NCI-H2029 treated with DMSO at 0.1 percent for 48 hours (cell line): ENCODE results near the gene PATL1.
"Not testable (repeated sequence)": the region's sequence is repeated elsewhere in the genome, so short reads cannot be mapped to it uniquely, and the experiment has no call there.

Source experiments
- DNase-seq: peaks from one replicate; lab custom pipeline; 2025; lab: John Stamatoyannopoulos, UW

The PATL1 gene, protein sequence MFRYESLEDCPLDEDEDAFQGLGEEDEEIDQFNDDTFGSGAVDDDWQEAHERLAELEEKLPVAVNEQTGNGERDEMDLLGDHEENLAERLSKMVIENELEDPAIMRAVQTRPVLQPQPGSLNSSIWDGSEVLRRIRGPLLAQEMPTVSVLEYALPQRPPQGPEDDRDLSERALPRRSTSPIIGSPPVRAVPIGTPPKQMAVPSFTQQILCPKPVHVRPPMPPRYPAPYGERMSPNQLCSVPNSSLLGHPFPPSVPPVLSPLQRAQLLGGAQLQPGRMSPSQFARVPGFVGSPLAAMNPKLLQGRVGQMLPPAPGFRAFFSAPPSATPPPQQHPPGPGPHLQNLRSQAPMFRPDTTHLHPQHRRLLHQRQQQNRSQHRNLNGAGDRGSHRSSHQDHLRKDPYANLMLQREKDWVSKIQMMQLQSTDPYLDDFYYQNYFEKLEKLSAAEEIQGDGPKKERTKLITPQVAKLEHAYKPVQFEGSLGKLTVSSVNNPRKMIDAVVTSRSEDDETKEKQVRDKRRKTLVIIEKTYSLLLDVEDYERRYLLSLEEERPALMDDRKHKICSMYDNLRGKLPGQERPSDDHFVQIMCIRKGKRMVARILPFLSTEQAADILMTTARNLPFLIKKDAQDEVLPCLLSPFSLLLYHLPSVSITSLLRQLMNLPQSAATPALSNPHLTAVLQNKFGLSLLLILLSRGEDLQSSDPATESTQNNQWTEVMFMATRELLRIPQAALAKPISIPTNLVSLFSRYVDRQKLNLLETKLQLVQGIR

GRCh38 chr11:59668950-59669610 is at the start of gene PATL1:
TSS of gene PATL1 (minus strand) at chr11:59669037. CDS start at chr11:59668895, 142 bp downstream.
- DNase-seq: peak; percentile 85

GRCh38 chr11:59716051-59716450 is 47.2 kb upstream of the PATL1 start:
- DNase-seq: no peak

GRCh38 chr11:59713745-59714144 is 44.9 kb upstream of the PATL1 start, which contains the start of gene OR10V1:
TSS of gene OR10V1 (minus strand) at chr11:59713845. CDS start at chr11:59713845, 0 bp downstream.
- no peak for DNase-seq

- DNase-seq: no peak
Measured at GRCh38 chr11:59710136-59710847, 41.5 kb upstream of the PATL1 start.

DNA sequence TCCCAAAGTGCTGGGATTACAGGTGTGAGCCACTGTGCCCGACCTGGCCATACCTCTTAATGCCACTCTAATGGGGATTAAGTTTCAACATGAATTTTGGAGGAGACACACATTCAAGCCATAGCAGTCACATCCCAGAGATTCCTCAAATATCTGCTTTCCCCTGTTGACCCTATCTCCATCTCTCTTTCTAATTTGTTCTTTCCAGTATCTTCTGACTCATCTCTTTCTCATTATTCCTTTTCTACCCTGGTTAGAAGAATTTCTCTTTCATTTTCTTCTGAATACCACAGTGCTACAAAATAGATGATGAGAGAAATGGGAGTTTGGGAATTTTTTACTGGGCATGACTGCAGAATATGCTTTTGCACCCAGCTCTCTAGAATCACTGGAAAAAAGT is 39.7 kb upstream of the PATL1 start:
- no peak for DNase-seq

DNA sequence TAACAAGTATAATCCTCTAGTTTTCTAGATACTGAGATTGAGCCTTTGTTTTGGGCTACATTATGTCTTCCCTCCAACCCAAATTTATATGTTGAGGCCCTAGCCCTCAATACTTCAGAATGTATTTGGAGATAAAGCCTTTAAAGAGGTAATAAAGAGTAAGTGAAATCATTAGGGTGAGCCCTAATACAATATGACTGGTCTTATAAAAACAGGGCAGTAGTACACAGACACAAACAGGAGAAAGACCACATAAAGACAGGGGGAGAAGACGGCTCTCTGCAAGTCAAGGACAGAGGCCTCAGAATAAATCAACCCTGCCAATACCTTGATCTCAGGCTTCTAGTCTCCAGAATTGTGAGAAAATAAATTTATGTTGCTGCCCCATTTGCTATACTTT is 38.5 kb upstream of the PATL1 start:
- DNase-seq: no peak

DNA sequence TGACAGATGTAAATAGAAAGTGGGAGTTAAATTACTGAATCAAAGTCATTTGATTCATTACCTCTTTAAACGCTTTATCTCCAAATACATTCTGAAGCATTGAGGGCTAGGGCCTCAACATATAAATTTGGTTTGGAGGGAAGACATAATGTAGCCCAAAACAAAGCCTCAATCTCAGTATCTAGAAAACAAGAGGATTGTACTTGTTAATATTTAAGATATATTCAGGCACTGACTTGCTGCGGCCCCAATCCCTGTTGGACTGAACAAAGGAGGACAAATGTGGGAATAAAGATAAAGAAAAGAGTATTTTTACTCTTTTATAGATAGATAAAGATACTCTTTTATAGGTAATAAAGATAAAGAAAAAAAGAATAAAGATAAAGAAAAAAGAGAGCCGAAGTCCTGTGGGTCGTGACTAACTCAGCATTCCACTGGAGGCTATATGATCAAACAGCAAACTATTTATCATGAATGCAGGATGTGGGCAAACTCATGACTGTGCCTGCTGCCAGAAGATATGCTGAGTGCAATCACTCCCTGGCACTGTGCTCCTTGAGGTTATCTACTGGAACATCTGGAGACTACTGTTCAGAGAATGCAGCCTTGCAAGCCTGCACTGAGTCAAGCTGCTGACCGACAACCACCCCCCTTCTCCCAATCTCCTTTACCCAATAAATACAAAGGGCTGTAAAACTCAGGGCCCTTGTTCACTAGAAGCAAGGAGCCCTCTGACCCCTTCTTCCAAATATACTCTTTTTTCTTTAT is 37.9 kb upstream of the PATL1 start:
- no peak for DNase-seq

GRCh38 chr11:59705294-59705693 is 36.5 kb upstream of the PATL1 start:
- DNase-seq: no peak

DNA sequence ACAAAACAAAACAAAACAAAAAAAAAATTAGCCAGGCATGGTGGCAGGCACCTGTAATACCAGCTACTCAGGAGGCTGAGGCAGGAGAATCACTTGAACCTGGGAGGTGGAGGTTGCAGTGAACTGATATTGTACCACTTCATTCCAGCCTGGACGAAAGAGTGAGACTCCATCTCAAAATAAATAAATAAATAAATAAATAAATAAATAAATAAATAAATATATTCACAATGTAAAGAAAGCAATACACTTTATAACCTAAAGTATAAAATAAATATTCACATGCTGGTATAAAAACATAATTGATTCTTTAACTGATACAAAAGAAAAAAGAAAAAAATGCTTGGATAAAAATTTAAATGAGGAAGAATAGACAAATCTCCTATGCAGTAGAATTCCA is 34.7 kb upstream of the PATL1 start:
- not testable (repeated sequence) for DNase-seq

DNA sequence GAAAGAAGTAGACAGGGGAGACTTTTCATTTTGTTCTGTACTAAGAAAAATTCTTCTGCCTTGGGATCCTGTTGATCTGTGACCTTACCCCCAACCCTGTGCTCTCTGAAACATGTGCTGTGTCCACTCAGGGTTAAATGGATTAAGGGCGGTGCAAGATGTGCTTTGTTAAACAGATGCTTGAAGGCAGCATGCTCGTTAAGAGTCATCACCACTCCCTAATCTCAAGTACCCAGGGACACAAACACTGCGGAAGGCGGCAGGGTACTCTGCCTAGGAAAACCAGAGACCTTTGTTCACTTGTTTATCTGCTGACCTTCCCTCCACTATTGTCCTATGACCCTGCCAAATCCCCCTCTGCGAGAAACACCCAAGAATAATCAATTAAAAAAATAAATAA is 31.3 kb upstream of the PATL1 start:
- DNase-seq: not testable (repeated sequence)

DNA sequence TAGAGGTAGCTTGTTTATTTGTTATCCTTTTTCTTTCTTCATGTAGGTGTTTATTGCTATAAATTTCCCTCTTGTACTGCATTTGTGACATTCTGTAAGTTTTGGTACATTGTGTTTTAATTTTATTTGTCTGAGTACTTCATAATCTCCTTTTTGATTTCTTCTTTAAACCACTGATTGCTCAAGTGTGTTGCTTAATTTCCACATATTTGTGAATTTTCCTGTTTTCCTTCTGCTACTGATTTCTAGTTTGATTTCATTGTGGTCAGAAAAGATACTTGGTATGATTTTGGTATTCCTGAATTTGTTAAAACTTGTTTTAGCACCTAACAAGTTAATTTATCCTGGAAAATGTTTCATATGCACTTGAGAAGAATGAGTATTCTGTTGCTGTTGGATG is 29.7 kb upstream of the PATL1 start:
- DNase-seq: no peak

DNA sequence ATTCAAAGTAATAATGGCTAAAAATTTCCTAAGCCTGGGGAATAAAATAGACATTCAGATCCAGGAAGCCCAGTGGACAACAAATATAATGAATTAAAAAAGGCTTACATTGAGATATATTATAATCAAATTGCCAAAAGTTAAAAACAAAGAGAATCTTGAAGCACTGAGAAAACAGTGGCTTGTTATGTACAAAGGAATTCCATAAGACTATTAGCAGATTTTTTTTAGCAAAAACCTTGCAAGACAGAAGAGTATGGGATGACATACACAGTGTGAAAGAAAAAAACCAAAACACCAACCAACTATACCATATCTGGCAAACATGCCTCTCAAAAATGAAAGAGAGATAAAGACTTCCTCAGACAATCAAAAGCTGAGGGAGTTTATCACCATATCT is 24.1 kb upstream of the PATL1 start:
- no peak for DNase-seq

DNA sequence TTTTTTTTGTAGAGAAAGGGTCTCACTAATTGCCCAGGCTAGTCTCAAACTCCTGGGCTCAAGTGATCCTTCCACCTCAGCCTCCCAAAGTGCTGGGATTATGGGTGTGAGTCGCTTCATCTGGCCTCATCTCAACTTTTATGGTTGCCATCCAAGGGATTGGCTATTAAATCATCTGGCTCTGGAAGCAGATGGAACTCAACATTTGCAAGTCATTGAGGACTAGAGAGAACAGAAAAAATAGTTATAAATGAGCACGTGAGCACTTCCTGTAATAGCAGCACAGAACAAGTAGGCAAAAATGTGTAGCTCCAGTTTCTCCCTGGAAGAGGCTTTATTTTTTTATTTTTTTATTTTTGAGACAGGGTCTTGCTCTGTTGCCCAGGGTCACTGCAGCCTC is 22.3 kb upstream of the PATL1 start:
- no peak for DNase-seq

DNA sequence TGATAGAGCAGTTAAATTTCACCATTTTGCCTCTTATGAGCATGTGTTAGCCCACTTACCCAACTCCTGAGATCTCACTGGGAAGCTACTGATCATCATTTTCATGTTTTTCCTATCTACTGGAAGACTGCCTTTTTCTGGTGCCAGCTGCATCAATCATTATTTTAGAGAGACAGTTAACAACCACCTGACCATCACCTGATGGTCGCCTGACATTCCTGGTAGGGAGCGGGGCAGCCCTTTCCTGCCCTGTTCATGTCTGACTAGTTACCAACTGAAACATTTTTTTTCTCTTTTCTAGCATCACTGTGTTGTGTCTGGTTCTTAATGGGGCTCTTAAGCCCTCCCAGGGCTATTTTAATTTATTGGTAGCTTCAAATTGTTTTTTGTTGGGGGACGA is 20.2 kb upstream of the PATL1 start:
- DNase-seq: no peak

DNA sequence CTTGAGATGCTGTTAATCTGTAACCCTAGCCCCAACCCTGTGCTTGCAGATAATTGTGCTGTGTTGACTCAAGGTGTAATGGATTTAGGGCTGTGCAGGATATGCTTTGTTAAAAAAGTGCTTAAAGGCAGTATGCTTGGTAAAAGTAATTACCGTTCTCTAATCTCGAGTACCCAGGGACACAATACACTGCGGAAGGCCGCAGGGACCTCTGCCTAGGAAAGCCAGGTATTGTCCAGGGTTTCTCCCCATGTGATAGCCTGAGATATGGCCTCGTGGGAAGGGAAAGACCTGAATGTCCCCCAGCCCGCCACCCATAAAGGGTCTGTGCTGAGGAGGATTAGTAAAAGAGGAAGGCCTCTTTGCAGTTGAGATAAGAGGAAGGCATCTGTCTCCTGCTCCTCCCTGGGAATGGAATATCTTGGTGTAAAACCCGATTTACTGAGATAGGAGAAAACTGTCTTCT is 12.5 kb upstream of the PATL1 start:
- not testable (repeated sequence) for DNase-seq

- peak; percentile 29 for DNase-seq
Measured at GRCh38 chr11:59680287-59681154, 11.7 kb upstream of the PATL1 start.

DNA sequence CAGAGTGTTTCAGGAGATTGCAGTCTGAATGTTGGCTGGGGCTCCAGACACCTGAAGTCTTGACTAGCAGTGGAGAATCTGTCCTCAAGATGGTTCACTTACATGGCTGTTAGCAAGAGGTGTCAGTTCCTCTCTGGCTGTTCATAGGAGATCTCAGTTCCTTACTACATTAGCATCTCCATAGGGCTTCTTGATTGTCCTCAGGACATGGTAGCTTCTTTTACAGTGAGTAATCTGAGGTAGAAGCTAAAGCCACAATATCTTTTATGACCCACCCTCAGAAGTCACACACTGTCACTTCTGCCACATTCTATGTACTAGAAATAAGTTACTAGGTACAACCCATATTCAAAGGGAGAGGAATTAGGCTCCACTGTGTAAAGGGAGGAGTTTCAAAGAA is 10.5 kb upstream of the PATL1 start:
- DNase-seq: no peak

DNA sequence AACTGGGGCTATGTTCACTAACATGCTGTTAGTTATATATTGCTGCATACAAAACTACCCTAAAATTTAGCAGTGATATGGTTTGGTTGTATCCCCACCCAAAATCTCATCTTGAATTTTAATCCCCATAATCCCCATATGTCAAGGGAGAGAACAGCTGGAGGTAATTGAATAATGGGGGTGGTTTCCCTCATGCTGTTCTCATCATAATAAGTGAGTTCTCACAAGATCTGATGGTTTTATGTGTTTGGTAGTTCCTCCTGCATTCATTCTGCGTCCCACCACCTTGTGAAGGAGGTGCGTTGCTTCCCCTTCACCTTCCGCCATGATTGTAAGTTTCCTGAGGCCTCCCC is 10.0 kb upstream of the PATL1 start:
- no peak for DNase-seq

DNA sequence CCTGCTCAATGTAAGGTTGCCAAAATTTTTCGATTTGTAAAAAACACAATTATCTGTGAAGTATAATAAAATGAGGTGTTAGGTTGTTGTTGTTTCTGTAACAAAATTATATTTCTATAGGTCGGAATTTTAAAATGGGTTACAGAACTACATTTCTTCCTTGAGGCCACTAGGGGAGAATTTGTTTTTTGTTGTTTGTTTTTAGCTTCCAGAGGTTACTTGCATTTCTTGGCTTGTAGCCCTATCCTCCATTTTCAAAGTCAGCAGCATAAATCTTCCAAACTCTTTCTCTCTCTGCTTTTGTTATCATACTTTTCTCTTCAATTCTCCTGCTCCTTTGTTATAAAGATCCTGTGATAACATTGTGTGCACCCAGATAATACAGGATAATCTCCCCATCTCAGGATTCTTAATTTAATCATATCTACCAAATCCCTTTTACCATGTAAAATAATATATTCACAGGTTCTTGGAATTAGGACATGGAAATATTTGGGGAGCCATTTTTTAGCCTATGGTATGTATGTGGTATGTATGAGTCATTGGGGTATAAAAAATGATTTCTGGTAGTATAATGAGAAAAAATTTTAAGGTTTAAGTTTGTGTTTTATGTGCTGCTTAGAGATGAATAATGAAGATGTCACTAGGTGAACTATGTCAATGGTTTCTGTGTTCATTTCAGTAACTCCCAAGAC is 9.4 kb upstream of the PATL1 start:
- no peak for DNase-seq

GRCh38 chr11:59676205-59676604 is 7.4 kb upstream of the PATL1 start:
- no peak for DNase-seq
